GM19240 (cell line): Measurements from ENCODE around the gene NAV1.
"Not testable (repeated sequence)": the region's sequence is repeated elsewhere in the genome, so short reads cannot be mapped to it uniquely, and the experiment has no call there.

Source experiments
- DNase-seq: peaks from one replicate; pipeline ENCODE4 v3.0.0; 2011; ENCODE audit warnings: low spot score; ENCODE audit not compliant: insufficient read length

NAV1 gene, protein sequence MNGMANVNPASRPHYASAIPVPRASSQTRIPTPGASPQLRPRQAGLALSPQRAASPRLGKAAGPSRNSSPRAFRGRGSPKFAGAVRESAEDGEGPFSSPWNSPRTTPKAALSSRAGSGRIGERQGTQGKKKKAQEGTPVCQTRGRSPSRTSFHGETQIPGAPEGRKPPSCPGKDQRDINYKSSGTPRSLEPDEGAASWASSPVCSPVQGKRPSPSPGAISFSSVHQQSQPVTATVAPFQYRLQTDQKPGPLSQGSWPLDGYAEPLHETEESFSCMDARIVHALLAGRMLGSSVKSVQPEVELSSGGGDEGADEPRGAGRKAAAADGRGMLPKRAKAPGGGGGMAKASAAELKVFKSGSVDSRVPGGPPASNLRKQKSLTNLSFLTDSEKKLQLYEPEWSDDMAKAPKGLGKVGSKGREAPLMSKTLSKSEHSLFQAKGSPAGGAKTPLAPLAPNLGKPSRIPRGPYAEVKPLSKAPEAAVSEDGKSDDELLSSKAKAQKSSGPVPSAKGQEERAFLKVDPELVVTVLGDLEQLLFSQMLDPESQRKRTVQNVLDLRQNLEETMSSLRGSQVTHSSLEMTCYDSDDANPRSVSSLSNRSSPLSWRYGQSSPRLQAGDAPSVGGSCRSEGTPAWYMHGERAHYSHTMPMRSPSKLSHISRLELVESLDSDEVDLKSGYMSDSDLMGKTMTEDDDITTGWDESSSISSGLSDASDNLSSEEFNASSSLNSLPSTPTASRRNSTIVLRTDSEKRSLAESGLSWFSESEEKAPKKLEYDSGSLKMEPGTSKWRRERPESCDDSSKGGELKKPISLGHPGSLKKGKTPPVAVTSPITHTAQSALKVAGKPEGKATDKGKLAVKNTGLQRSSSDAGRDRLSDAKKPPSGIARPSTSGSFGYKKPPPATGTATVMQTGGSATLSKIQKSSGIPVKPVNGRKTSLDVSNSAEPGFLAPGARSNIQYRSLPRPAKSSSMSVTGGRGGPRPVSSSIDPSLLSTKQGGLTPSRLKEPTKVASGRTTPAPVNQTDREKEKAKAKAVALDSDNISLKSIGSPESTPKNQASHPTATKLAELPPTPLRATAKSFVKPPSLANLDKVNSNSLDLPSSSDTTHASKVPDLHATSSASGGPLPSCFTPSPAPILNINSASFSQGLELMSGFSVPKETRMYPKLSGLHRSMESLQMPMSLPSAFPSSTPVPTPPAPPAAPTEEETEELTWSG (N-terminal part only)

DNA sequence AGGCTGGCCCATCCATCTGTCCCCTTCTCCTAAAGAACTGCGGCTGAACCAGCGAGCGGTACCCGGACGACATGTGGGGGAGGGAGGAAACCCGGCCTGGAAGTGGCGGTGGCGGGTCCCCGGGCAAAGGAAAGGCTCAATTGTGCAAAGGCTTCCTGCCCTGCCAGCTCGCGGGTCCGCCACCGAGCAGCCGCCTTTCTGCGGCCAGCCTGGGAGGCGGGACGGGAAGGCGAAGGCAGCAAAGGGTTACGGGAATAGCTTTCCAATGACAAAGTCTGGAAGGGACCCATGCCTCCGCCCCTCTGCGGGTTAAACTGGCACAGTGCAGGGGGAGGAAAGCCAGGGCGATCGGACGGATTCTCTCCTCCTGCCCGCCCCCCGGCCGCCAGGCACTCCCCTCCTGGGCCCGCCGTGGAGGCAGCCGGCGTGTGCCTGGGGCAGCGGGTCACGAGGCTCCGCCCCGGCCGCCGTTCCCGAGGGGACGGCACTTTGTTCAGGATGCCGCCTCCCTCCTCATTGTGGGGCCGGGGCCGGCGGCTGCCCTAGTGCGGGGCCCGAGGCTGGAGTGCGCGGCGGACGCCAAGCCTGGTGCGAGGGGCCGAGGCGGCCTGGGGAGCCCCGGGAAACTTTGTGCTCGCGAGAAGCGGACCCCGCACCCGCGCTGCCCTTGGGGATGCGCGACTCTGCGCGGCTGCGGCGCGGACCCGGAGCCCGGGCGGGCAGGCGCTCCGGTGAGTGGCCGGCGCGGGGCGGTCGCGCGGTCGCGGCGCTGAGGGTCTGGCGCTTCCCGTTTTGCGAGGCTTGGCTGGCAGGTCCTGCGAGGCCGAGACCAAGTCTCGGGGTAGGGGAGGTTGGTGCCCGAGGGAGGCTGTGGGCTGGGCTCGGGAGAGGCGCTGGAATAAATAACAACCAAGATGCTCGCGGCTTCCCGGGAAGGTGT, at the start of gene NAV1:
TSS of gene NAV1 (plus strand) at position 516 of the 940 bp plus-strand sequence. CDS start 83,758 bp downstream, outside the sequence.
- no peak for DNase-seq

DNA sequence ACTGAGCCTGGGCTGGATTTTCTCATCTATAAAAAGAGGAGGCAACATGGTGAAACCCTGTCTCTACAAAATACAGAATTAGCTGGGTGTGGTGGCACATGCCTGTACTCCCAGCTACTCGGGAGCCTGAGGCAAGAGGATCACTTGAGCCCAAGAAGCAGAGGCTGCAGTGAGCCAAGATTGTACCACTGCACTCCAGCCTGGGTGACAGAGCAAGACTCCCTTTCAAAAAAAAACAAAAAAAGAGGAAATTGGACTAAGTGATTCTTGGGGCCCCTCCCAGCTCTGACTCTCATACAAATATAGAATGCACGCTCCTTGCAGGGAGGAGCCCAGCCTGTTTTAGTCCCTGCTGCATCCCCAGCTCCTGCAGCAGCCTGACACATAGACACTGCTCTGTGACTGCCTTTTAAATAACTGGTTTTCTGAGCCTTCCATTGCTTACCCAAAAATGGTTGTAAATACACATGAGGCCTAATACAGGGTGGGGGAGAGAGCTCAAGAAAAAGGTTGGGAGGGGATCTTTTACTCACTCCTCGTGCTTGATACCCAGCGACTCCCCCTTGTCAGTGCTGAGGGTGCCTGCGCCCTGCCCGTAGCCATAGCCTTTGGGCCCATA, 49.2 kb upstream of the NAV1 start:
- no peak for DNase-seq

DNA sequence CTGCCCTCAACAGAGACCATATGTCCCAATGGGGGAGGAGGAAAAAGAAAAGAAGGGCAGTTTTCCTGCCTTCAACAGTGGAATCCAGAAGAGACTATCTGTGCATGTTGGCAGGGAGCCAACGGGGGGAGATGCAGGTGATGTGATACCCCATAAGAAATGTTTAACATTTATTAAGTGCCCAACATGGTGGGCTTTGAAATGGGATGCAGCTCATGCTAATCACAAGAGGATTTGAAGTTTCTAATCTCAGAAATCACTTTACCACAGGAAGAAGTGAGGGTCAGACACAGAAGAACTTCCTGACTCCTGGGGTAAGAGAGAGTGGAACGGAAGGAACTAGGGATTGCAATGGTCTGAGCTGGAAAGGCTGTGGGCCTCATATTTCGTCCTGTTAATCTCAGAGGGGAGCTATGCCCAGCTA, 48.2 kb upstream of the NAV1 start:
- no peak for DNase-seq

DNA sequence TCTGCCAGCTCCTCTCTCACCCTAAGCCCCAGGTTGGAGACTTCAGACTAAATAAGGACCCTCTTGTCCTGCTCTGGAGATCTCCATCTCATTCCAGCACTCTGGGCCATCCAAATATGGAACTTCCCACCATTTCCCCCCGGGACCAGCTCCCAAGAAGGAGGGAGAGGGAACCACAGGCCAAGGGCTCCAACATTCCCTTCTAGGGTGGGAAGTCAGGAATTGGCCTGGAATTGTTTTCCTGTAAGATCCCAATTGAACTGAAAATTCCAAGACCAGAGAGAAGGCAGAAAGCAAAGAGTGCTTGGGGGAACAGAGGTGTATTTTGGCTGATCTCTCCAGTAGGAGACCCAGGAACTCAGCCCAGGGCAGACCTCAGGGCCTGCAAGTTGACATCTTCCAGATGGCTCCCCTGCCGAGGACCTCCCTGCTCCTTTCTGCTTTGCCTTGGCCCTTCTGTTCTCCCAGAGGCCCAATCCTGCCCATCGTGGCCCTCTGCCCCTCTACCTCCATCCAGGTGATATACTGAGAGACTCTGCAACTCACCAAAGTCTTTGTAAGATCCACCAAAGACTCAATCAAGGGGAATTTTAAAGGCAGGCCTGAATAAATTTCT, 46.9 kb upstream of the NAV1 start:
- DNase-seq, result no peak

DNA sequence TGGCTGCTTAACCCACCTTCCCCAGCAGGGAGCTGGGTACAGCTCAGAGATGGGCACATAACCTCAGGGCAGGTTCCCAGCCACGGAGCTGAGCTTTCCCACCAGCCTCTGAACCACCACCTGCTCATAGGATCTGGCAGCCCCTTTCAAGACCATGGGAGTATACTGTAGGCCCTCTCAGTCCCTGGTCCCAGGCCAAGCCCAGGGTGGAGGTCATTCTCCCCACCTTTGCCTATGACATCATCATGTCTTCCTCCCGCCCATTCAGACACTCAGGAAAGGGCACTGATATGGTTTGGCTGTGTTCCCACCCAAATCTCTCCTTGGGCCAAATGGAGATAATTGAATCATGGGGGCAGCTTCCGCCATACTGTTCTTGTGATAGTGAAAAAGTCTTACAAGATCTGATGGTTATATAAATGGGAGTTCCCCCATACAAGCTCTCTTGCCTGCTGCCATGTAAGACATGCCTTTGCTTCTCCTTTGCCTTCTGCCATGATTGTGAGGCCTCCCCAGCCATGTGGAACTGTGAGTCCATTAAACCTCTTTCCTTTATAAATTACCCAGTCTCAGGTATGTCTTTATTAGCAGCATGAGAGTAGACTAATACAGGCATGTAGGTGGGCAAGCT, 45.8 kb upstream of the NAV1 start:
- DNase-seq, result not testable (repeated sequence)

DNA sequence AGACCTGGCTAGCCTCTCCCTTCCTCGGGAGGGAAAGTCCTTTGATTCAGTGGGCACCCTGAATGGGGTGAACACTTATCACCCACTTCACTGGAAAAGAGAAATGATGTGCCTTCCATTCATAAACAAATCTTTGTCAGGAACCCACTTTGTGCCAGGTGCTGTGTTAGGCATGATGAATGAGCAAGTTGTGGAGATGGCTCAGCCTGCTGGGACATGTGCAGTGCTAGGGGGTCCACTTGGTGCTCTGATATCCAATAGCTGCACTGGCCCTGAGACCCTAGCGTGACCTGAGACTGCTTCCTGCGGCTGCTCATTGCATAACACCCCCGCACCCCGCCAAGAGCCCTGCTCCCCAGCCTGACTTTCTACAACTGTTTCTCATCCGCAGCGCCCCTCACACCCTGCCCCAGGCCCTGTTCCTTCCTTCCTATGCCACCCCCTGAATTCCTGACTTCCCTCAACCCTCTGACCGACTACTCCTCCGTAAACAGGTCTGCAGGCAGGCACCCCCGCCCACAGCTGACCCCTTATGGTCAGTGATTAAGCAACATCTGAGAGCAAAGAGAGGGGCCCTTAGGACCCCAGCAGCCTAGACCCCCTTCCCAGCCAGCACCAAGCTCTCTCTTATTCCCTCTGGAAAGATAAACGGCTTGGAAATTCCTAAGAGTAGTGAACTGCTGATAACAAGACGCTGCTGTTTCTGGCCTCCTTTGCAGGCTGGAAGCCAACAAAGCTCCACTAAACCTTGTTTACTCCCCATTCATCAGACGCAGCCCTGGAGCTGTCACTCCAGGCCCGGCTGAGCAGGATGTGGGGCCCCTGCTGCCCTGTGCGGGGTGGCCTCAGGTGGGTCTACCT, 44.9 kb upstream of the NAV1 start:
- DNase-seq, result no peak

DNA sequence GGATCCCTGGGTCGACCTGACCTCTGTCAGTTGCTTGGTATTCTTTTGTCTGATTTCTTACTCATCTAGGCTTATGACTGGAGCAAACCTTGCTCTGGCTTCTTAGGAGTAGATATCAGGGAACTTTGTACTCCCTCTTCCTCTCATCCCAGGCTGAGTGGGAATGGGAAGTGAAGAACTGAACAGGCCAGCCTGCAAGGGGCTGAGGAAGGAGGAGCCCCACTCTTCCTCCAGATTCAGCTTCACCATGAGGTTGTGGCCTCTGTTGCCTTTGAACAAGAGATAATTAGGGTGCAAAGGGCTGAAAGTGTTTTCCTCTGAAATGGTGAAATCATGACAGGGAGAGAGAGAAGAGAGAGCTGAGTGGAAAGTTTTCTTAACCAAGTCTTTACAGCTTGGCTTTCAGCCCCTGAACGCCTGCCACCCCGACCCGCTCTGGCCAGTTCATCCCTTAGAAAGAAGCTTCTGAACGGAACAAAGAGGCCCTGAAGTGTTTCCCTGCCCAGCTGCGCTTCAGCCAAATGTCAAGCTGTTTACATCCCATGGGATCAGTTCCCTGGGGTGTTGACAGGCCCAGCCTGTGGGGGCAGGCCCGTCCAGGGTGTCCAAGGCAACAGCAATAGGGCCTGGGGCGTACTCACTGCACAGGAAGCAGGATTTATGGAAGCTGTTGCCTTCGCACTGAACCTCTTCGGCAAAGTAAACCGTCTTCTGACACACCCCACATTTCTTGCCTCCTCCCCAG, 43.2 kb upstream of the NAV1 start:
- no peak for DNase-seq

DNA sequence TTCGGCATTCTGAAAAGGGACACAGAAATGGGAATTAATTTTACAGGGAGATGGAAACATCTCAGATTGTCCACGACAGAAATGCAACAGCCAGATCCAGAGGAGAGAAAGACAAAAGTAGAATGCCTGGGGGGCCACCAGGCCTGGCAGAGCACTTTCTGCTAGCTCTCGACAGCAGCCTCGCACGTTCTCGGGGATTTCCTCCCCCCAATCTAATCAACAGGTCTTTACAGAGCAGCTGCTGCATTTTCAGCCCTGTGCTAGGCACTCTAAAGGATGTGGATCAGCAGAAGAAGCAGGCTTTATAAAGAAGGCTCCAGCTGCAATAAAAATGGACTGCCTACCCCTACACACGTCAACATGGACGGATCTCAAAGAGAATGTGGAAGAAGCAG, 42.6 kb upstream of the NAV1 start:
- DNase-seq, result no peak

DNA sequence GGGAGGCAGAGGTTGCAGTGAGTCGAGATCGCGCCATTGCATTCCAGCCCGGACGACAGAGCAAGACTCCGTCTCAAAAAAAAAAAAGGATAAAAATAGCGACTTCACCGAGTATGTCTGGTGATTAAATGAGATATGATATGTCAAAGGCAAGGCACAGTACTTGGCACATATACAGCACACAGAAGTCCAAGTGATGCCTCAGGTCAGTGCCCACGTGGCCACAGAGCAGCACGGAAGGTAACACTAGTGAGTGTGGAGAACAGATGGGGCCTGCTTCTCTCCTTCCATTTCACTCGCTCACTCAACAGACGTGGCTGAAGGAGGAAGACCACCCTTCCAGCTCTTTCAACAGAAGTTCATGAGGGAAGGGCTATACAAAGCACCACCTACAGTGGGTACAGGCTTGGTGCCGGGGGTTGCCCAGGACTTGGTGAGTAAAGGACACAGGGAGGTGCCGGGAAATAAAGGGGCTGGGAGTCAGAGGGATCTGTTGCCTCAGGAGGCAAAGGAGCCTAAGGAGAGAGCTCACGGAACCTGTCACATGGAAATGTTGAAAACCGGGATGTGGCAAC, 40.9 kb upstream of the NAV1 start:
- DNase-seq, result no peak

DNA sequence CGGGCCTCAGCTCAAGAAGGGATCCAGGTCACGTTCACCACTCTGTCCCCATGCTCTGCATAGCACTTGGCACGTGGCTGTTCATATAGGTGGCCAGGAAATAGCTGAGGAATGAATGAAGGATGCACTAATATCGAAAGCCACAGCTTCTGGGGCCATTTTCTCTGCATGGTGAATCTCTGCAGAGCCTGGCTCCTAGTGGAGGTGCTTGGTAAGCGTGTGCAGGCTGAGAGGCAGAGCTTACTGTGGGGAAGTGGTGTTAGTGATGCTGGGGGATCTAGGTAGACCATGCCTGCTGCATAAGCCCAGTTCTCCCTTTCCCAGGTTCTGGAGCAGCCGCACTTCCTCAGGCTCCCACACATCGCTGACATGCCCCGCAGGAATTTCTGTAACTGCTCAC, 40.3 kb upstream of the NAV1 start:
- DNase-seq, result no peak

DNA sequence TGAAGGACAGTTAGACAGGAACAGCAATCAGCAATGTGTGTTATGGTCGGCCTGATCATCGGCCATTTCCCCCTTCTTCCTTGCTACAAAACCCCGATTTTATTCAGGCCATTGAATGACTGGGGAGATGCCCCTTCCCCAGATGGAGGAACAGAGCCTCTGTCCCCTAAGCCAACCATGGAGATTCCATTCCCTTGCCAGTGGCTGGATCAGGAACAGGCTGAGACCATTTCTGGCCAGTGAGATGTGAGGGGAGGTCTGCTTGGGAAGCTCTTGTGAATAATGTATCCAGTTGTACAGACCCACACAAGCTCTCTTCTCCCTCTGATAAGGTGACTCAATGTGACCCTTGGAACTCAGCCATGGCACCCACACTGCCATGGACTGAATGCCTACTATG, 39.7 kb upstream of the NAV1 start:
- DNase-seq, result no peak

DNA sequence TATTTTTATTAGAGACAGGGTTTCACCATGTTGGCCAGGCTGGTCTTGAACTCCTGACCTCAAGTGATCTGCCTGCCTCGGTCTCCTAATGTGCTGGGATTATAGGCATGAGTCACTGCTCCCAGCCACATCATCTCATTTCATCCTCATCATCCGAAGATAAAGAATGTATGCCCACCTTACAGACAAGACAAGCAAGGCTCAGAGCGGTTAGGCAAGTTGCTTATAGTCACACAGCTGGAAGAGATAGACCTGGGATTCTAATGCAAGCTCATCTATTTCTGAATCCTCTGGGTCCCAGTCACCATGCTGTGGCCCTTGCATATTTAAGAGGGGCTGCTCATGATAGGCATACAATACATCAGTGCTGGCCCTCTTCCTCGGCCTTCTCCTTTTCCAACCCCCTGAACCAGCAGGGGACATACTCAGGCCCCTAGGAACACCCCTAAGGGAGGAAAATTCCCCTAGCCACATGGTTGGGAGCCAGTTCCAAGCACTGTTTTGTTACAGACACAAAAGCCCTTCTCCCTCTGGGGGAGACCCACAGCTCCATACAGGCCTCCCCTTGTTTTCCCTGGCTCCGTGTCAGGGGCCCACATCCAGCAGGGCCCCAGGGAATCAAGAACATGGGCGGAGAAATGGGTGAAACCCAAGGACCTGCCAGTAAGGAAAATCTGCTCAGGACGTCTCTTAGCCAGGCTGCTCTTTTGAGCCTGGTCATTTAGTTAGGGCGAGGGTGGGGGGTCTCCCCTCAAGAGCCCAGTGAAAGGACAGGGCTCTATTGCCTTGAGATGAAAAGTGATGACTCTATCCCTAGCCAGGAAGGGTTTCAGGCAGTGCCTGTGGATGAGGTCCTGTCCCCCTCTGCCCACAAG, 38.9 kb upstream of the NAV1 start:
- no peak for DNase-seq

DNA sequence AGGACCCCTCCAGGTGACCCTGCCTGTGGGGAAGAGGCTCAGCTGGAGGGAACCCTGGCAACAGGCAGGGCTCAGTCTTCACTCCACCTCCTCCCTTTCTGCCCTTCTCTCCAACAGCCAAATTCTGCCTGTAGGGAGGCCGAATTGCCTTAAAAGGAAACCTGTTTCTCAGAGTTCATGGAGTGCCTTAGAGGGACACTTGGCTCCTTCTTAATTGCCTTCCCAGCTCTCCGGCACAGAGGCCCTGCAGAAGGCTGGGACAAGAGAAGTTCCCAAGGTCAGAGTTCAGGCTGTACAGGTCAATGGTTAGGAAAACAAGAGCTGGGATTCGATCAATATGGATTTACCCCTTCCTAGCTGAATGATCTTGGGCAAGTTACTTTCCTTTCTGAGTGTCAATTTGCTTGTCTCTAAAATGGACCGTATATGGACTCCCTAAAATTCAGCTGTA, 38.2 kb upstream of the NAV1 start:
- no peak for DNase-seq

DNA sequence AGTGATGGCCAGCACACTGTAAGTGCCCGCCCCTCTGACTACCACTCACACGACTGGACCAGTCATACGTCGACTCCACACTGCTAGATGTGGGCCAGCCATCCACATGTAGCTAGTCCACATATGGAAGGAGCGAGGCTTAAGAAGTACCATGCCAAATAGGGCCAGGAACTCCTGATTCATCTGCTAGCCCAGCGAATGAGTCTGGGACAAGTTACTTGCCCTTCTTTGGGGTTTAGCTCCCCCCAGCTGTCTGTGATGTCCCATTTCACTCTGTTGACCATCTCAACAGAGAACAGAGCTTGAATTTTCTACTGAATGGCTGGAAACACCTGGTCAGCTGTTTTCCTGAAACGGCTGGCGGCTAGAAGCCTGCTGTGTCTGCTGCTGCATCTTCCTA, 37.8 kb upstream of the NAV1 start:
- no peak for DNase-seq

DNA sequence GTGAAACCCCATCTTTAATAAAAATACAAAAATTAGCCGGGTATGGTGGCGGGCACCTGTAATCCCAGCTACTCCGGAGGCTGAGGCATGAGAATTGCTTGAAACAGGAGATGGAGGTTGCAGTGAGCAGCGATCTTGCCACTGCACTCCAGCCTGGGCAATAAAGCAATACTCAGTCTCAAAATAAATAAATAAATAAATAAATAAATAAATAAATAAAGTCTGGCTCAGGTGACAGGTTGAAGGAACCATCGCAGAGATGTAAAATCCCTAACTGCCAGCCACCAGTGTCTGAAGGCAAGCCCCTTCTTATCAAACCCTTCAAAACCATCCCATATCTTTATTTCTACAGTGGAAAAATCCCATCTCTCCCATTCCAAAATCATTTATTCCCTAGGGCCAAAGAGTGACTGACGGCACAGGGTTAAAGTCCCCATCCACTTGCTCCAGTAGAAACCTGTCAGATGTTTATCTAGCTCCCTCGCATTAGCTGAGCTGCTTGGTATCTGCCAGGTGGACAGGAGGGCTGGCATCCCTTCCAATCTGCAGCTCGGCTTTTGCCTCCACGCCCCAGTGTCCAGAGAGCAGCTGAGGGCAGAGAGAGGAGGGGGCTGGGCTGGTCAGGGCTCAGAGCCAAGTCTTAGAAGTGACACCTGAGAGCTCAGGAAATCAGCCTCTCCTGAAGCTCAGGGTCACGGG, 37.0 kb upstream of the NAV1 start:
- DNase-seq, result no peak

DNA sequence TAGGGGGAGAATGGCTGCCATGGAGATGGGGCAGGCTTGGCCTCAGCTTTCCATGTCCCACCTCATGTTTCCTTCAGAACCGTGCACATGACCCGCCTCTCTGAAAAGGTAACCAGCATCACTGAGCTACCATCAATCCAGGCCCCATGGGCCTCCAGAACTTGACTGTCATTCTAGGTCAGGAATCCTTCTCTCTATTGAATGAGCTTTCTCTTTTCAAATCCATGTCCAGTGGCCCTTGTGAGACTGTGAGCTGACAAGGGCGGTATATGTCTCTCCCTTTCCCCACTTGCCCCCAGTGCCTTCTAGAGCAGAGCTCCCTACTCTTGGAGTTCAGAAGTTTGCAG, 36.4 kb upstream of the NAV1 start:
- DNase-seq, result no peak
